Transverse colon (tissue), 4 donors: ENCODE results near the gene ATP5MK. TPM values are rescaled to one million over a fixed set of nuclear protein-coding genes. Genes with fewer than 3 reads are reported as not detected.

Experiments
- DNase-seq: peaks from one replicate; pipeline ENCODE4 v3.0.0-alpha.2; 2019
- H3K27ac ChIP-seq, 4 donors: fragments of 200-600 bp; sonication (generic); 2 replicates each; pipeline ENCODE4 v1.5.1; 2016 to 2018; ENCODE audit warnings: inconsistent platforms in 4 of 4
- H3K27me3 ChIP-seq: fragments of 200-600 bp; sonication (generic); 2 replicates; pipeline ENCODE4 v1.5.1; 2017; ENCODE audit warnings: inconsistent platforms
- H3K36me3 ChIP-seq, 4 donors: fragments of 200-600 bp; sonication (generic); 2 replicates each; pipeline ENCODE4 v1.5.1; 2017 to 2019; ENCODE audit warnings: inconsistent platforms in 4 of 4
- H3K4me1 ChIP-seq, 4 donors: fragments of 200-600 bp; sonication (generic); 2 replicates each; pipeline ENCODE4 v1.5.1; 2017 to 2020; ENCODE audit warnings: inconsistent platforms in 4 of 4
- H3K4me3 ChIP-seq, 4 donors: fragments of 200-600 bp; sonication (generic); 1 replicate in 1 of 4; 2 replicates in 3 of 4; pipeline versions ENCODE4 v1.5.1 to v1.6.1; 2017 to 2019; ENCODE audit warnings: inconsistent platforms in 4 of 4
- H3K9me3 ChIP-seq, 2 donors: fragments of 200-600 bp; sonication (generic); 2 replicates each; pipeline ENCODE4 v1.5.1; 2017 to 2019; ENCODE audit warnings: inconsistent platforms in 2 of 2
- CTCF ChIP-seq, 5 experiments: fragments of 200-600 bp in 3 of 5; fragments of 450-650 bp in 2 of 5; sonication (generic) in 3 of 5; IDR thresholded peaks; 1 replicate in 2 of 5; 2 replicates in 3 of 5; pipeline ENCODE4 v1.5.1; 2016 to 2017; ENCODE audit warnings: antibody characterized with exemption in 5 of 5, inconsistent platforms in 3 of 5, mild to moderate bottlenecking in 2 of 5, moderate library complexity in 1 of 5
- EP300 ChIP-seq: sonication (generic); formaldehyde crosslinking; IDR thresholded peaks from one replicate; pipeline ENCODE4 v1.6.1; 2017; ENCODE audit warnings: antibody characterized with exemption, low read depth
- POLR2A ChIP-seq: fragments of 450-650 bp; IDR thresholded peaks from one replicate; pipeline ENCODE4 v1.6.1; 2016; ENCODE audit warnings: antibody characterized with exemption, mild to moderate bottlenecking, moderate library complexity
- POLR2AphosphoS5 ChIP-seq, 3 donors: sonication (generic); formaldehyde crosslinking; IDR thresholded peaks; one replicate each; pipeline ENCODE4 v1.6.1; 2016; ENCODE audit warnings: antibody characterized with exemption in 3 of 3
- WGBS, 2 donors: methylation state at CpG; one replicate each; pipeline ENCODE4 v1.1.5; 2018; ENCODE audit warnings: low coverage in 1 of 2; 5-methylcytosine and 5-hydroxymethylcytosine counted together
- in situ Hi-C, 4 donors: fragments of 200-750 bp; cut with MboI; loops; one replicate each; pipeline versions ENCODE4 v1.15.0 to v1.15.1; 2017; ENCODE audit warnings: low sequenced_read_pairs in 3 of 4, low pct_ligation_motif_present in 1 of 4, low pct_unique_long_range_greater_than_20kb in 1 of 4
- intact Hi-C: fragments of 100-400 bp; cut with DNase I; formaldehyde crosslinking; loops from one replicate; pipeline ENCODE4 v1.15.1; 2023; ENCODE audit warnings: low total_unique reads
- total RNA-seq, 4 donors: library from RNA; depleted of rRNA; stranded (reverse); fragments of >200 nt; gene quantifications; one replicate each; pipeline ENCODE4 v1.1.0, GENCODE V29; 2016

Gene ATP5MK
- total RNA-seq, 4 donors from 2014 or later, result 13.7 to 415 (median 216) TPM

DNA sequence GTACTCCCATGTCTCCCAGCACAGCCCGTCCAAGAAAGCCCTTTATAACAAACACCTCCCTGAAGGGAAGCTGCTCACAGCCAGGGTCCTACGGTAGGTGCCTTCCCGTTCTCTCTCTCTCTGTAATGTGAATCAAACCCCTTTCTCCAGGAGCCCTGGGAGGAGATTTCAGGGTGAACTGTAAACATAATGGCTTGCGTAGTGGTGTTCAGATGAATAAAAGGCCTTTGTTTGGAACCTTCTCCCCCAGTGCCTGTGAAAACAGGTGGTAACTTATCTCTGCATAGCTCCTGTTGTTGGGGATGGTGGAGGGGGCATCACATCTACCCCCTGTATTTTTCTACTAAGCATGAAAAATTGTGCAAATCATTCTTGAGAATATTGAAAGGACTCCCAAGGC, 43.5 kb upstream of the ATP5MK start:
- in situ Hi-C loops (no loop called here), intact Hi-C loops (no loop called here)
- no peak for DNase-seq
- H3K27me3 ChIP-seq, result no peaks in the 10 kb centered on the region
- no peaks in the 10 kb centered on the region for H3K4me1 ChIP-seq
- 98% methylated on average over 4 of the region's 4 CpGs; no CpG with 5 or more reads in 1 of the 2 donors for WGBS, 2 donors
- peaks cover 0 to 75% (median 17%) of the 10 kb centered on the region in 4 donors for H3K36me3 ChIP-seq
- no peaks in the 10 kb centered on the region for H3K9me3 ChIP-seq
- no peak overlapping the region for H3K4me3 ChIP-seq
- no peak for TF ChIP-seq CTCF (IDR thresholded peaks at IDR 0.05)
- no peak for TF ChIP-seq POLR2A
- TF ChIP-seq POLR2AphosphoS5 (IDR thresholded peaks at IDR 0.05), result no peak
- no peak for TF ChIP-seq EP300
- H3K27ac ChIP-seq, result no peak overlapping the region

DNA sequence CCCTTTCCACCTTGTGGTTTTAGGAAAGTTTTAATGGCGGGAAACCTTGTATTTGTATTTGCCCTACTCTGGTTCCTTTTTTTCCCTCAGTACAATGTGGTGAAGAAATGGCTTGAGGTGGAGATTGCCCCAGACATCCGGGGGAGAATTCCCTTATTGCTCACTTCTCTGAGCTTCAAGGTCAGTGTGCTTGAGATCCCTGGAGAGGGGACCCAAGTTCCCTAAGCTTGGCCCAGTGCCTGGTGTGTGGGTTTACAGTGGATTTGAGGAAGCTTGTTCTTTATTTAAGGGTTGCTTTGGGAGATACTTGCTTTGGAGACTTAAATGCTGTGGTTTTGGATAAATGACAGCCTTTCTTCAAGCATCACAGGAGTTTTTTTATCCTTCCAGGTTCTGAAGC, 37.6 kb upstream of the ATP5MK start:
- Histone ChIP-seq H3K27ac (no peak overlapping the region), H3K4me1 (no peaks in the 10 kb centered on the region), H3K4me3 (no peak overlapping the region), H3K27me3 (no peaks in the 10 kb centered on the region), H3K36me3 (peaks cover 0 to 50% (median 20%) of the 10 kb centered on the region in 4 donors), H3K9me3 (no peaks in the 10 kb centered on the region)
- in situ Hi-C loops (no loop called here), intact Hi-C loops (no loop called here)
- DNase-seq, result no peak
- WGBS, 2 donors, result 85 to 100% methylated on average over 1 to 2 of the region's 2 CpGs
- no peak for TF ChIP-seq POLR2A
- TF ChIP-seq CTCF (IDR thresholded peaks at IDR 0.05), result no peak
- TF ChIP-seq EP300, result no peak
- no peak for TF ChIP-seq POLR2AphosphoS5 (IDR thresholded peaks at IDR 0.05)

GRCh38 chr10:103431902-103432301, 35.6 kb upstream of the ATP5MK start:
- intact Hi-C loops, result no loop called here
- H3K4me1 ChIP-seq, result no peaks in the 10 kb centered on the region

GRCh38 chr10:103429647-103430046, 33.4 kb upstream of the ATP5MK start:
- Histone ChIP-seq H3K4me1 (no peaks in the 10 kb centered on the region), H3K27ac (no peak overlapping the region), H3K4me3 (no peak overlapping the region), H3K27me3 (no peaks in the 10 kb centered on the region), H3K36me3 (peaks cover 0 to 36% (median 12%) of the 10 kb centered on the region in 4 donors), H3K9me3 (no peaks in the 10 kb centered on the region)
- in situ Hi-C loops, result loop anchor here in 1 of 4 donors (10.0 kb wide), 1 partner anchor 55 kb away; no protein-coding TSS in a partner anchor
- 96% methylated on average over 5 of the region's 5 CpGs for WGBS, 2 donors
- DNase-seq, result no peak
- intact Hi-C loops, result no loop called here
- no peak for TF ChIP-seq EP300
- no peak for TF ChIP-seq POLR2AphosphoS5 (IDR thresholded peaks at IDR 0.05)

More at GRCh38 chr10:103431902-103432301, 35.6 kb upstream of the ATP5MK start:
- no peak for DNase-seq
- Histone ChIP-seq H3K9me3 (no peaks in the 10 kb centered on the region), H3K4me3 (no peak overlapping the region), H3K27ac (no peak overlapping the region), H3K36me3 (peaks cover 0 to 38% (median 16%) of the 10 kb centered on the region in 4 donors), H3K27me3 (no peaks in the 10 kb centered on the region)
- TF ChIP-seq POLR2AphosphoS5 (IDR thresholded peaks at IDR 0.05) (no peak), EP300 (no peak), POLR2A (no peak), CTCF (IDR thresholded peaks at IDR 0.05) (no peak)
- in situ Hi-C loops, result no loop called here
- WGBS, 2 donors, result 75 to 82% methylated on average over 8 of the region's 8 CpGs
